Eye (tissue), 1 donor: Measurements from ENCODE around the gene KLK10.

Experiments
- DNase-seq: peaks from one replicate; pipeline ENCODE4 v3.0.0-alpha.2; 2015

KLK10 gene

GRCh38 chr19:51025809-51026553, 6.5 kb upstream of the KLK10 start:
- DNase-seq = no peak

- no peak for DNase-seq
Measured at GRCh38 chr19:51025401-51025800, 5.9 kb upstream of the KLK10 start.

- no peak for DNase-seq
Measured at GRCh38 chr19:51024924-51025323, 5.4 kb upstream of the KLK10 start.

- no peak for DNase-seq
Measured at GRCh38 chr19:51023946-51024345, 4.4 kb upstream of the KLK10 start.

- no peak for DNase-seq
Measured at GRCh38 chr19:51022526-51022925, 3.0 kb upstream of the KLK10 start.

- DNase-seq = peak; percentile 79
Measured at GRCh38 chr19:51020988-51021651, 1.6 kb upstream of the KLK10 start.

GRCh38 chr19:51018745-51019543, 565 bp downstream of the KLK10 start:
- peak; percentile 36 for DNase-seq

GRCh38 chr19:51016798-51017683, 2.5 kb downstream of the KLK10 start:
- DNase-seq = peak; percentile 74

GRCh38 chr19:51015691-51016267, 3.7 kb downstream of the KLK10 start:
- no peak for DNase-seq

GRCh38 chr19:51014242-51014641, 5.3 kb downstream of the KLK10 start:
- DNase-seq = no peak

GRCh38 chr19:51012661-51013190, 6.8 kb downstream of the KLK10 start:
- DNase-seq = no peak

- DNase-seq = no peak
Measured at GRCh38 chr19:51010066-51010795, 9.3 kb downstream of the KLK10 start.

GRCh38 chr19:51009061-51009891, 10.2 kb downstream of the KLK10 start:
- DNase-seq = no peak

- DNase-seq = no peak
Measured at GRCh38 chr19:51007488-51007887, 12.0 kb downstream of the KLK10 start.

- no peak for DNase-seq
Measured at GRCh38 chr19:51006406-51006805, 13.1 kb downstream of the KLK10 start.

- DNase-seq = no peak
Measured at GRCh38 chr19:51005248-51005647, 14.3 kb downstream of the KLK10 start.

GRCh38 chr19:51003316-51003715, 16.2 kb downstream of the KLK10 start:
- no peak for DNase-seq

GRCh38 chr19:51002542-51003311, 16.8 kb downstream of the KLK10 start:
- no peak for DNase-seq

GRCh38 chr19:51002089-51002532, 17.4 kb downstream of the KLK10 start:
- DNase-seq = no peak
